Measurements from ENCODE around the gene SPRY2. TPM values are rescaled to one million over a fixed set of nuclear protein-coding genes. Genes with fewer than 3 reads are reported as not detected.
A peak's percentile ranks its signal among the peaks of the same experiment; 100 is the strongest.

The SPRY2 gene
- total and polyA plus RNA-seq, 2 of the 13 experiments (the other 11 are each of a cell fraction or from before 2014, with no cell fraction given): 7.4 to 25.1 TPM

DNA sequence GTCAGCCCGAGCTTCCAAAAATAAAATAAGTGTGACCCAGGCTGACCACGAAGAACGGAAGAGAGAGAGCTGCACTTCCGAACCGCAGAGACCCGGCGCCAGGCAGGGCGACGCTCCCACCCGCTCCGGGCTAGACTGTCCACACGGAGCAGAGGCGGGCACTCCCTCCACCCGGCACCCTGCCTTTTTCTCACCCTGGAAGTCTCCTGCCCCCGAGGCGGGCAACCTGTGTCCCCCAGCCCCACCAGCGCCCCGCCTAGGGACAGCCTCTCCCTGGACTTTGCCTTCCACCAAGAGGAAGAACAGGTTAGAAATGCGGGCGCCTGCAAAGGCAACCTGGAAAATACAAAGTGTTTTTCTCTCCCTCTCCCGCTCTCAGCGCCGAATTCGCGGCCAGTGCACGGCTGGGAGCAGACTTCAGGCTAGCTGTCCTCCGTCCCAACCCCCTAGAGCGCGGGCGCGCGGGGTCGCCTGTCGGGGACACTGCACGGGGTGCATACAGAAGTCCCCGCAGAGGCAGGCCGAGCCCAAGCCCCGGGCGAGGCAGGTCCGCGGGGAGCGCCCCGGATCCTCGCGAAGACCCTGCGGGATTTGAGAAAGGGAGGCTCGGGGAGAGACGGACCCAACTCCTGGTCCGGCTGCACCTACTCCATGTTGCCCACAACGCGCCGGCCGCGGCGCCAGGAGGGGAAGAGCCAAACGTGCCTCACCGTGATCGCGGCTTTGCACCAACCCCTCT is 845 bp downstream of the SPRY2 start (continued):
- TF ChIP-seq SNRNP70 (IDR thresholded peaks at IDR 0.05; ENCODE audit: low read depth, low read length) (no peak), RORA (CRISPR knock-in tag; IDR thresholded peaks at IDR 0.05) (no peak), ZNF431 (CRISPR knock-in tag; IDR thresholded peaks at IDR 0.05; ENCODE audit: borderline replicate concordance, low read depth) (no peak), MNT (IDR thresholded peaks at IDR 0.05) (no peak), ZNF576 (CRISPR knock-in tag; IDR thresholded peaks at IDR 0.05) (no peak), ZNF451 (CRISPR knock-in tag; IDR thresholded peaks at IDR 0.05) (no peak; the same call in 1 of the 2 replicates), MYC (CRISPR knock-in tag; IDR thresholded peaks at IDR 0.05; ENCODE audit: borderline replicate concordance) (0 out of 2 replicates have a peak, but pooled peaks have one; percentile 43), RXRA (CRISPR knock-in tag; IDR thresholded peaks at IDR 0.05) (no peak; the same call in 1 of the 2 replicates), SATB2 (CRISPR knock-in tag; IDR thresholded peaks at IDR 0.05) (no peak), ZNF121 (CRISPR knock-in tag; IDR thresholded peaks at IDR 0.05) (no peak), HNRNPL (IDR thresholded peaks at IDR 0.05; ENCODE audit: low read depth, low read length) (0 out of 2 replicates have a peak, but pooled peaks have one; percentile 57), BRF2 (CRISPR knock-in tag; IDR thresholded peaks at IDR 0.05) (no peak), ZNF296 (CRISPR knock-in tag; conservative IDR thresholded peaks at IDR 0.05) (no peak), ZNF333 (CRISPR knock-in tag; IDR thresholded peaks at IDR 0.05; ENCODE audit: borderline replicate concordance) (0 out of 2 replicates have a peak, but pooled peaks have one; percentile 64), HCFC1 (IDR thresholded peaks at IDR 0.05; ENCODE audit: low read depth, low read length) (no peak), KDM2A (CRISPR knock-in tag; IDR thresholded peaks at IDR 0.05; ENCODE audit: borderline replicate concordance, low read depth) (peak; percentile 50; the same call in 1 of the 2 replicates), KAT2B (IDR thresholded peaks at IDR 0.05; ENCODE audit: borderline replicate concordance, low read depth, low read length) (no peak), ZNF570 (CRISPR knock-in tag; IDR thresholded peaks at IDR 0.05; ENCODE audit: borderline replicate concordance) (no peak), PCBP2 (optimal IDR thresholded peaks at IDR 0.05; ENCODE audit: low read depth, low read length, poor library complexity, severe bottlenecking) (no peak)
- TF ChIP-seq, protein P1, sequence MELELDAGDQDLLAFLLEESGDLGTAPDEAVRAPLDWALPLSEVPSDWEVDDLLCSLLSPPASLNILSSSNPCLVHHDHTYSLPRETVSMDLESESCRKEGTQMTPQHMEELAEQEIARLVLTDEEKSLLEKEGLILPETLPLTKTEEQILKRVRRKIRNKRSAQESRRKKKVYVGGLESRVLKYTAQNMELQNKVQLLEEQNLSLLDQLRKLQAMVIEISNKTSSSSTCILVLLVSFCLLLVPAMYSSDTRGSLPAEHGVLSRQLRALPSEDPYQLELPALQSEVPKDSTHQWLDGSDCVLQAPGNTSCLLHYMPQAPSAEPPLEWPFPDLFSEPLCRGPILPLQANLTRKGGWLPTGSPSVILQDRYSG (CRISPR knock-in tag; IDR thresholded peaks at IDR 0.05): no peak
- TF ChIP-seq, protein P2, sequence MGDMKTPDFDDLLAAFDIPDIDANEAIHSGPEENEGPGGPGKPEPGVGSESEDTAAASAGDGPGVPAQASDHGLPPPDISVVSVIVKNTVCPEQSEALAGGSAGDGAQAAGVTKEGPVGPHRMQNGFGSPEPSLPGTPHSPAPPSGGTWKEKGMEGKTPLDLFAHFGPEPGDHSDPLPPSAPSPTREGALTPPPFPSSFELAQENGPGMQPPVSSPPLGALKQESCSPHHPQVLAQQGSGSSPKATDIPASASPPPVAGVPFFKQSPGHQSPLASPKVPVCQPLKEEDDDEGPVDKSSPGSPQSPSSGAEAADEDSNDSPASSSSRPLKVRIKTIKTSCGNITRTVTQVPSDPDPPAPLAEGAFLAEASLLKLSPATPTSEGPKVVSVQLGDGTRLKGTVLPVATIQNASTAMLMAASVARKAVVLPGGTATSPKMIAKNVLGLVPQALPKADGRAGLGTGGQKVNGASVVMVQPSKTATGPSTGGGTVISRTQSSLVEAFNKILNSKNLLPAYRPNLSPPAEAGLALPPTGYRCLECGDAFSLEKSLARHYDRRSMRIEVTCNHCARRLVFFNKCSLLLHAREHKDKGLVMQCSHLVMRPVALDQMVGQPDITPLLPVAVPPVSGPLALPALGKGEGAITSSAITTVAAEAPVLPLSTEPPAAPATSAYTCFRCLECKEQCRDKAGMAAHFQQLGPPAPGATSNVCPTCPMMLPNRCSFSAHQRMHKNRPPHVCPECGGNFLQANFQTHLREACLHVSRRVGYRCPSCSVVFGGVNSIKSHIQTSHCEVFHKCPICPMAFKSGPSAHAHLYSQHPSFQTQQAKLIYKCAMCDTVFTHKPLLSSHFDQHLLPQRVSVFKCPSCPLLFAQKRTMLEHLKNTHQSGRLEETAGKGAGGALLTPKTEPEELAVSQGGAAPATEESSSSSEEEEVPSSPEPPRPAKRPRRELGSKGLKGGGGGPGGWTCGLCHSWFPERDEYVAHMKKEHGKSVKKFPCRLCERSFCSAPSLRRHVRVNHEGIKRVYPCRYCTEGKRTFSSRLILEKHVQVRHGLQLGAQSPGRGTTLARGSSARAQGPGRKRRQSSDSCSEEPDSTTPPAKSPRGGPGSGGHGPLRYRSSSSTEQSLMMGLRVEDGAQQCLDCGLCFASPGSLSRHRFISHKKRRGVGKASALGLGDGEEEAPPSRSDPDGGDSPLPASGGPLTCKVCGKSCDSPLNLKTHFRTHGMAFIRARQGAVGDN (CRISPR knock-in tag; IDR thresholded peaks at IDR 0.05): peak; percentile 60; the same call in 1 of the 2 replicates

Data from HepG2 (cell line).